ENCODE measurements around the gene CBX4. TPM values are rescaled to one million over a fixed set of nuclear protein-coding genes. Genes with fewer than 3 reads are reported as not detected.

CBX4 gene
- total and polyA plus RNA-seq, 10 of the 15 experiments (the other 5 are each of a cell fraction or from before 2014, with no cell fraction given), result 0.69 to 24.6 (median 4.2) TPM

DNA sequence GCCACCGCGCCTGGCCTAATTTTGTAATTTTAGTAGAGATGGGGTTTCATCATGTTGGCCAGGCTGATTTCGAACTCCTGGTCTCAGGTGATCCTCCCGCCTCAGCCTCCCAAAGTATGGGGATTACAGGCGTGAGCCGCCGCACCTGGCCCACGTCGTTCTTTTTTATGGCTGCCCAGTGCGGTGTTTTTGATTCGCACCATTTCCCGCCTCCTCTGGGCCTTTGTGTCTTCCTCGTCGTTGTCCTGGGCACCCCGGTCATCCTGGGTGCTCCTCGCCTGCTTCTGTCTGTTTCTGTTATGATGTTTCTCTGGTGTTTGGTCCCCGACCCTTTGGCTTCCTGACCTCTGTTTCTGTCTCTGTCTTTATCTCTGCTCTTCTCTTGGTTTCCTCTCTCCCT, 15.0 kb downstream of the CBX4 start (continued):
- TF ChIP-seq REST (IDR thresholded peaks at IDR 0.05; ENCODE audit: low read depth, low read length) (no peak), SKIL (IDR thresholded peaks at IDR 0.05; ENCODE audit: low read depth, poor library complexity, severe bottlenecking) (no peak)

- RAD21 ChIA-PET (ENCODE audit: unreplicated experiment), result no interaction called here
- in situ Hi-C loops (cut with MboI) (no loop called here), intact Hi-C loops (cut with micrococcal nuclease; ENCODE audit: unreplicated experiment) (no loop called here)
- FAIRE-seq (no peak), DNase-seq (ENCODE audit: low read depth, low spot score) (no peak), ATAC-seq (no peak)
- H3K27ac ChIP-seq (ENCODE audit: control insufficient read depth, insufficient read depth), result no peak overlapping the region
- H3K4me3 ChIP-seq, result no peak overlapping the region
- no peak overlapping the region for H3K4me2 ChIP-seq (ENCODE audit: control insufficient read depth, insufficient read depth)
- POLR2A ChIA-PET, result no interaction called here
- H3K9ac ChIP-seq (ENCODE audit: control insufficient read depth, insufficient read depth, low read length), result no peak overlapping the region
- no peaks in the 10 kb centered on the region; the same call in 1 of the 2 replicates for H4K20me1 ChIP-seq (ENCODE audit: control insufficient read depth, insufficient read depth)
- H3K36me3 ChIP-seq (ENCODE audit: control insufficient read depth in 2 of 2, insufficient read depth in 2 of 2, low read length in 1 of 2), result no peaks in the 10 kb centered on the region
- no peaks in the 10 kb centered on the region for H3K9me3 ChIP-seq (replicated peaks; ENCODE audit: control insufficient read depth, insufficient read depth, low read length)
- H3K27me3 ChIP-seq (replicated peaks in 1 of 2; ENCODE audit: control insufficient read depth in 2 of 2, insufficient read depth in 2 of 2, low read length in 1 of 2), result peaks cover 3 to 12% of the 10 kb centered on the region in 2 experiments; a peak in 3 of 4 replicates
- no TSS peak for BruUV-seq (replicated peaks)
- CTCF ChIA-PET, result interaction anchor here (1.4 kb wide), 1 partner anchor 11 kb away, joined by 4 read pairs; no protein-coding TSS in a partner anchor
- SMC1A ChIA-PET (ENCODE audit: uncharacterized antibody, unreplicated experiment), result interaction anchor here (0.7 kb wide), 1 partner anchor 223 kb away, joined by 3 read pairs; no protein-coding TSS in a partner anchor
- 76% methylated on average over 17 of the region's 17 CpGs for WGBS (ENCODE audit: insufficient coverage, insufficient replicate concordance, low lambda C conversion rate, missing lambda C conversion rate)
- H3K4me1 ChIP-seq (ENCODE audit: control insufficient read depth, insufficient read depth, low read length), result peaks cover 4% of the 10 kb centered on the region; the same call in 1 of the 2 replicates
- no peak overlapping the region for H2AFZ ChIP-seq (ENCODE audit: control insufficient read depth, low read depth, low read length)
- no peaks in the 10 kb centered on the region for H3K79me2 ChIP-seq (ENCODE audit: control insufficient read depth, insufficient read depth, low read length)
- no peak for TF ChIP-seq PAX8 (IDR thresholded peaks at IDR 0.05)
- no peak for TF ChIP-seq NFYA (IDR thresholded peaks at IDR 0.05; ENCODE audit: borderline replicate concordance, low read depth, low read length)
- TF ChIP-seq, protein P1, sequence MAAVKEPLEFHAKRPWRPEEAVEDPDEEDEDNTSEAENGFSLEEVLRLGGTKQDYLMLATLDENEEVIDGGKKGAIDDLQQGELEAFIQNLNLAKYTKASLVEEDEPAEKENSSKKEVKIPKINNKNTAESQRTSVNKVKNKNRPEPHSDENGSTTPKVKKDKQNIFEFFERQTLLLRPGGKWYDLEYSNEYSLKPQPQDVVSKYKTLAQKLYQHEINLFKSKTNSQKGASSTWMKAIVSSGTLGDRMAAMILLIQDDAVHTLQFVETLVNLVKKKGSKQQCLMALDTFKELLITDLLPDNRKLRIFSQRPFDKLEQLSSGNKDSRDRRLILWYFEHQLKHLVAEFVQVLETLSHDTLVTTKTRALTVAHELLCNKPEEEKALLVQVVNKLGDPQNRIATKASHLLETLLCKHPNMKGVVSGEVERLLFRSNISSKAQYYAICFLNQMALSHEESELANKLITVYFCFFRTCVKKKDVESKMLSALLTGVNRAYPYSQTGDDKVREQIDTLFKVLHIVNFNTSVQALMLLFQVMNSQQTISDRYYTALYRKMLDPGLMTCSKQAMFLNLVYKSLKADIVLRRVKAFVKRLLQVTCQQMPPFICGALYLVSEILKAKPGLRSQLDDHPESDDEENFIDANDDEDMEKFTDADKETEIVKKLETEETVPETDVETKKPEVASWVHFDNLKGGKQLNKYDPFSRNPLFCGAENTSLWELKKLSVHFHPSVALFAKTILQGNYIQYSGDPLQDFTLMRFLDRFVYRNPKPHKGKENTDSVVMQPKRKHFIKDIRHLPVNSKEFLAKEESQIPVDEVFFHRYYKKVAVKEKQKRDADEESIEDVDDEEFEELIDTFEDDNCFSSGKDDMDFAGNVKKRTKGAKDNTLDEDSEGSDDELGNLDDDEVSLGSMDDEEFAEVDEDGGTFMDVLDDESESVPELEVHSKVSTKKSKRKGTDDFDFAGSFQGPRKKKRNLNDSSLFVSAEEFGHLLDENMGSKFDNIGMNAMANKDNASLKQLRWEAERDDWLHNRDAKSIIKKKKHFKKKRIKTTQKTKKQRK (IDR thresholded peaks at IDR 0.05; ENCODE audit: low read depth, low read length), result no peak
- TF ChIP-seq ZNF384 (IDR thresholded peaks at IDR 0.05; ENCODE audit: borderline replicate concordance, low read depth, low read length), result no peak
- no peak for TF ChIP-seq BCL11A (IDR thresholded peaks at IDR 0.05; ENCODE audit: low read depth, low read length)
- TF ChIP-seq ESRRA (IDR thresholded peaks at IDR 0.05; ENCODE audit: low read length), result no peak
- TF ChIP-seq SKIL (IDR thresholded peaks at IDR 0.05; ENCODE audit: low read depth, poor library complexity, severe bottlenecking), result no peak
- no peak for TF ChIP-seq BMI1 (IDR thresholded peaks at IDR 0.05; ENCODE audit: borderline replicate concordance)
- TF ChIP-seq FOXK2 (IDR thresholded peaks at IDR 0.05), result no peak
Measured at GRCh38 chr17:79822583-79823124, 16.6 kb downstream of the CBX4 start.
